GM23338 (cell line): Measurements from ENCODE around the gene RBAK. TPM values are rescaled to one million over a fixed set of nuclear protein-coding genes. Genes with fewer than 3 reads are reported as not detected.

Experiments
- ATAC-seq: fragments of 200-7000 bp; cut with Tn5 transposase; 3 replicates; pipeline ENCODE4 v1.9.1; 2020
- DNase-seq: peaks from one replicate; pipeline ENCODE4 v3.0.0-alpha.2; 2015; ENCODE audit warnings: low spot score
- H2AFZ ChIP-seq: fragments of 200-600 bp; sonication (generic); 2 replicates; pipeline ENCODE4 v1.8.0; 2016; ENCODE audit warnings: antibody characterized with exemption, mild to moderate bottlenecking, moderate library complexity
- H3F3A ChIP-seq: fragments of 200-600 bp; sonication (generic); replicated peaks from 2 replicates; pipeline ENCODE4 v1.8.0; 2017; ENCODE audit warnings: antibody characterized with exemption, mixed run types, low read depth
- H3K27ac ChIP-seq: fragments of 200-600 bp; sonication (generic); 2 replicates; pipeline ENCODE4 v1.6.1; 2016; ENCODE audit warnings: low read depth
- H3K27me3 ChIP-seq: fragments of 200-600 bp; sonication (generic); 2 replicates; pipeline ENCODE4 v1.8.0; 2016; ENCODE audit warnings: mild to moderate bottlenecking, mixed run types, moderate library complexity; ENCODE audit not compliant: insufficient read depth
- H3K36me3 ChIP-seq: fragments of 200-600 bp; sonication (generic); 2 replicates; pipeline ENCODE4 v1.8.0; 2016; ENCODE audit warnings: mild to moderate bottlenecking; ENCODE audit not compliant: insufficient read depth
- H3K4me1 ChIP-seq: fragments of 200-600 bp; sonication (generic); 2 replicates; pipeline ENCODE4 v1.8.0; 2016; ENCODE audit warnings: mild to moderate bottlenecking, moderate library complexity; ENCODE audit not compliant: insufficient read depth
- H3K4me2 ChIP-seq: fragments of 200-600 bp; sonication (generic); 2 replicates; pipeline ENCODE4 v1.7.1; 2017; ENCODE audit warnings: mixed run types
- H3K4me3 ChIP-seq: fragments of 200-600 bp; sonication (generic); 2 replicates; pipeline ENCODE4 v1.6.1; 2016; ENCODE audit warnings: mixed run types
- H3K79me2 ChIP-seq: fragments of 200-600 bp; sonication (generic); replicated peaks from 2 replicates; pipeline ENCODE4 v1.8.0; 2017; ENCODE audit warnings: mild to moderate bottlenecking; ENCODE audit not compliant: insufficient read depth
- H3K9me2 ChIP-seq: fragments of 200-600 bp; sonication (generic); 2 replicates; pipeline ENCODE4 v1.8.0; 2017; ENCODE audit not compliant: insufficient read depth
- H4K20me1 ChIP-seq: fragments of 200-600 bp; sonication (generic); replicated peaks from 2 replicates; pipeline ENCODE4 v1.8.0; 2017; ENCODE audit warnings: mild to moderate bottlenecking; ENCODE audit not compliant: insufficient read depth
- H3K27ac Mint-ChIP-seq: 2 replicates; pipeline ENCODE4 v1.8.0; 2020; ENCODE audit warnings: inconsistent platforms, mild to moderate bottlenecking, moderate library complexity, mixed read lengths
- H3K27me3 Mint-ChIP-seq: 3 replicates; pipeline ENCODE4 v1.8.0; 2022; ENCODE audit warnings: low read depth, mild to moderate bottlenecking, moderate library complexity, mixed read lengths, inconsistent platforms; ENCODE audit not compliant: insufficient read depth, poor library complexity
- H3K36me3 Mint-ChIP-seq: 3 replicates; pipeline ENCODE4 v1.8.0; 2021; ENCODE audit warnings: low read depth, mild to moderate bottlenecking, inconsistent platforms, moderate library complexity, mixed read lengths
- H3K4me1 Mint-ChIP-seq: 3 replicates; pipeline ENCODE4 v1.8.0; 2020; ENCODE audit warnings: mild to moderate bottlenecking, inconsistent platforms, mixed read lengths
- H3K4me3 Mint-ChIP-seq: 3 replicates; pipeline ENCODE4 v1.8.0; 2021; ENCODE audit warnings: moderate library complexity, mild to moderate bottlenecking, inconsistent platforms, mixed read lengths
- H3K9me3 Mint-ChIP-seq: 3 replicates; pipeline ENCODE4 v1.8.0; 2020; ENCODE audit warnings: moderate library complexity, mild to moderate bottlenecking, inconsistent platforms, mixed read lengths
- CREB1 ChIP-seq: fragments of 250-450 bp; sonication (Bioruptor Pico); IDR thresholded peaks from 2 replicates; pipeline ENCODE4 v1.5.0; 2020; ENCODE audit warnings: low read depth, mild to moderate bottlenecking, moderate library complexity
- EZH2 ChIP-seq: fragments of 200-600 bp; sonication (generic); IDR thresholded peaks from one replicate; pipeline ENCODE4 v1.8.0; 2017; ENCODE audit warnings: antibody characterized with exemption, mild to moderate bottlenecking, low read depth; ENCODE audit not compliant: unreplicated experiment
- EZH2phosphoT487 ChIP-seq: fragments of 200-600 bp; sonication (generic); IDR thresholded peaks from one replicate; pipeline ENCODE4 v1.8.1; 2018; ENCODE audit warnings: antibody characterized with exemption; ENCODE audit not compliant: unreplicated experiment
- STAT1 ChIP-seq: IDR thresholded peaks from one replicate; pipeline ENCODE4 v1.6.1; 2016; ENCODE audit warnings: antibody characterized with exemption; ENCODE audit not compliant: unreplicated experiment
- polyA plus RNA-seq: library from polyadenylated mRNA; unstranded; fragments of >200 nt; fragmentation: Nextera tagmentation; extraction: Ambion mirVana; gene quantifications from 2 replicates; pipeline ENCODE4 v1.2.1, GENCODE V29; 2016
- total RNA-seq: library from RNA; depleted of rRNA; stranded (reverse); fragments of >200 nt; shearing (Covaris generic); gene quantifications from 2 replicates; pipeline ENCODE4 v1.2.3, GENCODE V29; 2014
- TF ChIP-seq, protein P1 (sequence below): fragments of 250-450 bp; sonication (Bioruptor Pico); IDR thresholded peaks from 2 replicates; pipeline ENCODE4 v1.5.0; 2020; ENCODE audit warnings: mild to moderate bottlenecking, moderate library complexity
- TF ChIP-seq, protein P2 (sequence below), 2 experiments: fragments of 200-600 bp in 1 of 2; sonication (generic) in 1 of 2; conservative IDR thresholded peaks; 2 replicates each; pipeline versions ENCODE4 v1.5.1 to v1.6.1; 2016 to 2017; ENCODE audit warnings: antibody characterized with exemption in 2 of 2, low read depth in 2 of 2, mild to moderate bottlenecking in 2 of 2, moderate library complexity in 1 of 2

RBAK gene
- total and polyA plus RNA-seq, 2 experiments from 2014 or later, result 6.5 to 15.2 TPM

DNA sequence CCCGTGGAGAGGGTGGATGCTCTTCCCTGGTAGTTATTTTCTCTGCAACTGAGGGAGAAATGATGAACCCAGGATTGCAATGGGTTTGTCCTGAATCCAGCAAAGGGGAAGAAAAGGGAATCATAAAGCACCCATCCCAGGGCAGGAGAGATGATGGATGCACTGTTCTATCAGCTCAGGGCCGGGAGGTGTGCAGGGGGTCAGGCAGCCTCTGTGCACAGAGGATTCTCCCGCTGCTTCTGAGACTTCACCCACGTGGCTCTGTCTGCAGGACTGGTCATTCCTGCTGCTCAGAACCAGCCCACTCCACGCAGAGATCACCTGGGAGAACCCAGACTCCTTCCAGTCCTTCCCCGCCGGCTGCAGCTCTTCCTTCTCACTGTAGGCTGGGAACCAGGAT lies 70.7 kb downstream of the RBAK start (continued):
- TF ChIP-seq, protein P1, sequence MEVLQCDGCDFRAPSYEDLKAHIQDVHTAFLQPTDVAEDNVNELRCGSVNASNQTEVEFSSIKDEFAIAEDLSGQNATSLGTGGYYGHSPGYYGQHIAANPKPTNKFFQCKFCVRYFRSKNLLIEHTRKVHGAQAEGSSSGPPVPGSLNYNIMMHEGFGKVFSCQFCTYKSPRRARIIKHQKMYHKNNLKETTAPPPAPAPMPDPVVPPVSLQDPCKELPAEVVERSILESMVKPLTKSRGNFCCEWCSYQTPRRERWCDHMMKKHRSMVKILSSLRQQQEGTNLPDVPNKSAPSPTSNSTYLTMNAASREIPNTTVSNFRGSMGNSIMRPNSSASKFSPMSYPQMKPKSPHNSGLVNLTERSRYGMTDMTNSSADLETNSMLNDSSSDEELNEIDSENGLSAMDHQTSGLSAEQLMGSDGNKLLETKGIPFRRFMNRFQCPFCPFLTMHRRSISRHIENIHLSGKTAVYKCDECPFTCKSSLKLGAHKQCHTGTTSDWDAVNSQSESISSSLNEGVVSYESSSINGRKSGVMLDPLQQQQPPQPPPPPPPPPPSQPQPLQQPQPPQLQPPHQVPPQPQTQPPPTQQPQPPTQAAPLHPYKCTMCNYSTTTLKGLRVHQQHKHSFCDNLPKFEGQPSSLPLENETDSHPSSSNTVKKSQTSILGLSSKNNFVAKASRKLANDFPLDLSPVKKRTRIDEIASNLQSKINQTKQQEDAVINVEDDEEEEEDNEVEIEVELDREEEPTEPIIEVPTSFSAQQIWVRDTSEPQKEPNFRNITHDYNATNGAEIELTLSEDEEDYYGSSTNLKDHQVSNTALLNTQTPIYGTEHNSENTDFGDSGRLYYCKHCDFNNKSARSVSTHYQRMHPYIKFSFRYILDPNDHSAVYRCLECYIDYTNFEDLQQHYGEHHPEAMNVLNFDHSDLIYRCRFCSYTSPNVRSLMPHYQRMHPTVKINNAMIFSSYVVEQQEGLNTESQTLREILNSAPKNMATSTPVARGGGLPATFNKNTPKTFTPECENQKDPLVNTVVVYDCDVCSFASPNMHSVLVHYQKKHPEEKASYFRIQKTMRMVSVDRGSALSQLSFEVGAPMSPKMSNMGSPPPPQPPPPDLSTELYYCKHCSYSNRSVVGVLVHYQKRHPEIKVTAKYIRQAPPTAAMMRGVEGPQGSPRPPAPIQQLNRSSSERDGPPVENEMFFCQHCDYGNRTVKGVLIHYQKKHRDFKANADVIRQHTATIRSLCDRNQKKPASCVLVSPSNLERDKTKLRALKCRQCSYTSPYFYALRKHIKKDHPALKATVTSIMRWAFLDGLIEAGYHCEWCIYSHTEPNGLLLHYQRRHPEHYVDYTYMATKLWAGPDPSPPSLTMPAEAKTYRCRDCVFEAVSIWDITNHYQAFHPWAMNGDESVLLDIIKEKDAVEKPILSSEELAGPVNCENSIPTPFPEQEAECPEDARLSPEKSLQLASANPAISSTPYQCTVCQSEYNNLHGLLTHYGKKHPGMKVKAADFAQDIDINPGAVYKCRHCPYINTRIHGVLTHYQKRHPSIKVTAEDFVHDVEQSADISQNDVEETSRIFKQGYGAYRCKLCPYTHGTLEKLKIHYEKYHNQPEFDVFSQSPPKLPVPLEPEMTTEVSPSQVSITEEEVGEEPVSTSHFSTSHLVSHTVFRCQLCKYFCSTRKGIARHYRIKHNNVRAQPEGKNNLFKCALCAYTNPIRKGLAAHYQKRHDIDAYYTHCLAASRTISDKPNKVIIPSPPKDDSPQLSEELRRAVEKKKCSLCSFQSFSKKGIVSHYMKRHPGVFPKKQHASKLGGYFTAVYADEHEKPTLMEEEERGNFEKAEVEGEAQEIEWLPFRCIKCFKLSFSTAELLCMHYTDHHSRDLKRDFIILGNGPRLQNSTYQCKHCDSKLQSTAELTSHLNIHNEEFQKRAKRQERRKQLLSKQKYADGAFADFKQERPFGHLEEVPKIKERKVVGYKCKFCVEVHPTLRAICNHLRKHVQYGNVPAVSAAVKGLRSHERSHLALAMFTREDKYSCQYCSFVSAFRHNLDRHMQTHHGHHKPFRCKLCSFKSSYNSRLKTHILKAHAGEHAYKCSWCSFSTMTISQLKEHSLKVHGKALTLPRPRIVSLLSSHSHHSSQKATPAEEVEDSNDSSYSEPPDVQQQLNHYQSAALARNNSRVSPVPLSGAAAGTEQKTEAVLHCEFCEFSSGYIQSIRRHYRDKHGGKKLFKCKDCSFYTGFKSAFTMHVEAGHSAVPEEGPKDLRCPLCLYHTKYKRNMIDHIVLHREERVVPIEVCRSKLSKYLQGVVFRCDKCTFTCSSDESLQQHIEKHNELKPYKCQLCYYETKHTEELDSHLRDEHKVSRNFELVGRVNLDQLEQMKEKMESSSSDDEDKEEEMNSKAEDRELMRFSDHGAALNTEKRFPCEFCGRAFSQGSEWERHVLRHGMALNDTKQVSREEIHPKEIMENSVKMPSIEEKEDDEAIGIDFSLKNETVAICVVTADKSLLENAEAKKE (CRISPR knock-in tag), result no peak
- TF ChIP-seq EZH2phosphoT487, result no peak
- no peak for TF ChIP-seq CREB1
- TF ChIP-seq STAT1, result no peak
- TF ChIP-seq, protein P2, sequence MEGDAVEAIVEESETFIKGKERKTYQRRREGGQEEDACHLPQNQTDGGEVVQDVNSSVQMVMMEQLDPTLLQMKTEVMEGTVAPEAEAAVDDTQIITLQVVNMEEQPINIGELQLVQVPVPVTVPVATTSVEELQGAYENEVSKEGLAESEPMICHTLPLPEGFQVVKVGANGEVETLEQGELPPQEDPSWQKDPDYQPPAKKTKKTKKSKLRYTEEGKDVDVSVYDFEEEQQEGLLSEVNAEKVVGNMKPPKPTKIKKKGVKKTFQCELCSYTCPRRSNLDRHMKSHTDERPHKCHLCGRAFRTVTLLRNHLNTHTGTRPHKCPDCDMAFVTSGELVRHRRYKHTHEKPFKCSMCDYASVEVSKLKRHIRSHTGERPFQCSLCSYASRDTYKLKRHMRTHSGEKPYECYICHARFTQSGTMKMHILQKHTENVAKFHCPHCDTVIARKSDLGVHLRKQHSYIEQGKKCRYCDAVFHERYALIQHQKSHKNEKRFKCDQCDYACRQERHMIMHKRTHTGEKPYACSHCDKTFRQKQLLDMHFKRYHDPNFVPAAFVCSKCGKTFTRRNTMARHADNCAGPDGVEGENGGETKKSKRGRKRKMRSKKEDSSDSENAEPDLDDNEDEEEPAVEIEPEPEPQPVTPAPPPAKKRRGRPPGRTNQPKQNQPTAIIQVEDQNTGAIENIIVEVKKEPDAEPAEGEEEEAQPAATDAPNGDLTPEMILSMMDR (conservative IDR thresholded peaks at IDR 0.05; ENCODE audit: low read depth in 2 of 2), result no peak

- no peaks in the 10 kb centered on the region for H3F3A ChIP-seq
- H3K9me3 Mint-ChIP-seq, result peaks cover 33% of the 10 kb centered on the region
- H3K36me3 ChIP-seq, result no peaks in the 10 kb centered on the region
- no peak overlapping the region for H3K4me3 ChIP-seq
- peak; percentile 7 for DNase-seq
- peaks cover 12% of the 10 kb centered on the region for H3K36me3 Mint-ChIP-seq
- H2AFZ ChIP-seq, result no peak overlapping the region
- no peak overlapping the region for H3K27ac Mint-ChIP-seq
- no peaks in the 10 kb centered on the region for H3K4me1 ChIP-seq
- H3K4me1 Mint-ChIP-seq, result no peaks in the 10 kb centered on the region
- H3K27me3 Mint-ChIP-seq, result no peaks in the 10 kb centered on the region
- no peaks in the 10 kb centered on the region for H4K20me1 ChIP-seq
- no peaks in the 10 kb centered on the region for H3K27me3 ChIP-seq
- H3K9me2 ChIP-seq, result no peaks in the 10 kb centered on the region
- H3K27ac ChIP-seq, result no peak overlapping the region
- no peak overlapping the region for H3K4me2 ChIP-seq
- peak; percentile 48; the same call in 1 of the 3 replicates for ATAC-seq
- no peaks in the 10 kb centered on the region for H3K79me2 ChIP-seq
- H3K4me3 Mint-ChIP-seq, result no peak overlapping the region
- TF ChIP-seq, protein P2 (conservative IDR thresholded peaks at IDR 0.05; ENCODE audit: low read depth in 2 of 2), result peak in 1 of 2 experiments; percentile 15; a peak in 1 of 4 replicates
- no peak for TF ChIP-seq EZH2
These were observed 71.7 kb downstream of the RBAK start for GRCh38 chr7:5117095-5117970.
